Measurements from ENCODE around the gene ORC3.
"Not testable (repeated sequence)": the region's sequence is repeated elsewhere in the genome, so short reads cannot be mapped to it uniquely, and the experiment has no call there.

ORC3 gene

GRCh38 chr6:87710090-87710489, 120.2 kb downstream of the ORC3 start:
- no peak for TF ChIP-seq CTCF (conservative IDR thresholded peaks at IDR 0.05; ENCODE audit: low read depth, low read length)
- no peak for DNase-seq (ENCODE audit: low read depth)

GRCh38 chr6:87712713-87713112, 122.8 kb downstream of the ORC3 start:
- DNase-seq (ENCODE audit: low read depth); H3K4me3 ChIP-seq (ENCODE audit: low read length): not testable (repeated sequence)

More at GRCh38 chr6:87710090-87710489, 120.2 kb downstream of the ORC3 start:
- H3K4me3 ChIP-seq (ENCODE audit: low read length), result no peak overlapping the region

GRCh38 chr6:87714093-87714842, 124.3 kb downstream of the ORC3 start:
- no peak overlapping the region for H3K4me3 ChIP-seq (ENCODE audit: low read length)
- peak; percentile 96 for DNase-seq (ENCODE audit: low read depth)
- TF ChIP-seq CTCF (conservative IDR thresholded peaks at IDR 0.05; ENCODE audit: low read depth, low read length), result no peak
